Activated CD8-positive, alpha-beta memory T cell treated with anti-CD3 and anti-CD28 coated beads for 1 hour (primary cell): ENCODE data around the gene XPNPEP2.

Source experiments
- DNase-seq, 2 donors: peaks; one replicate each; pipeline ENCODE4 v3.0.0-alpha.2; 2020; ENCODE audit warnings: low read depth in 1 of 2; ENCODE audit errors: extremely low read depth in 1 of 2

Gene XPNPEP2

DNA sequence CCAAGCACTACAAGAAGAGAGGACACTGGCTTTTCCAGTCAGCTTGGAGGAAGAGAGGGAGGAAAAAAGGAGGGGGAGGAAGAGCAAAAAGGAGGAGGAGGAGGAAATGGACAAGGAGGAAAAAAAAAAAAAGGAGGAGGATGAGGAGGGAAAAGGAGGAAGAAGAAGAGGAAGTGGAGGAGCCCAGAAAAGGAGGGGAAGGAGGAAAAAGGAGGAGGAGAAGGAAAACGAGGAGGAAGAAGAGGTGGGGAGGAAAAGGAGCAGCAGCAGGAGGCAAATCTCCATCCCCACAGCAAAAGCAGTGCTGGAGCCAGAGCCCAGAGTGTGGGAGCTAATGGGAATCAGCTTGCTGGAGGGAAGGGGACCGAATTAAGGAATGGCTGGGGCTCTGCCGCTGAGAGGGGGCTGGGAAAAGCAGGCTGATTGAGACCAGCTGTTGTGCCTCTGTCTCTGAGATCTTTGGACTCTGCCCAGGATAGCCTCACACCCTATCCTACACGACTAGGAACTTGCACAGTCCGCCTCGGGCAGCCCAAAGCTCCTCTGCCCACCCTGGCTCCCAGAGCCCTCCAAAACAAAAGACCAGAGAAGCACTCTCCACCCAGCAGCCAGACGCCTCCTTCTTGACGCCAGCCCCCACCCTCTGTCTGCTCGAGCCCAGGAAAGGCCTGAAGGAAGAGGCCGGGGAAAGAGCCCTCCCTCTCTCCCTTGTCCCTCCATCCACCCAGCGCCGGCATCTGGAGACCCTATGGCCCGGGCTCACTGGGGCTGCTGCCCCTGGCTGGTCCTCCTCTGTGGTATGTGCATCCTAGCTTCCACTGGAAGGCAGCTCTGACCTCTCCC, at the start of gene XPNPEP2:
Gene XPNPEP2, plus strand, starts transcription at position 514 of the 843 bp plus-strand sequence. Its CDS starts 235 bp downstream, at position 749.
- no peak for DNase-seq

GRCh38 chrX:129689796-129690195, 49.0 kb upstream of the XPNPEP2 start:
- no peak for DNase-seq

DNA sequence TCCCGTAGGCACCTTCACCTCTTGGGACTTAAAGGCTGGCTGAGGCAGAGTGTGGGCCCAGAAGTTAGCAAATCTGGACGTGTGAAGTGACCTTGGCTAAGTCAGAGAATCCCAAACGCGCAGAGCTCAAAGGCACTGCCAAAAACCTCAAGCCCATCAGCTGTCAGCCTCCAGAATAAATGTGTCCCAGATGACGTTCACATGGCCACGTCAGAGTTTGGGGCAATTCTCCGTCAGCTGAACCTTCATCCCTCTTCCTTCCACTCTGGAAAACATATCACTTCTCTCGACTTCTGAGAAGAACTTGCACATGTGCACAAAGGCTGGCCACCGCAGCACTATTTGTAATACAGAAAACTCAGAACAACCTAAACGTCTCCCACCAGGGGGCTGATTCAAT, 48.3 kb upstream of the XPNPEP2 start:
- DNase-seq, result no peak

DNA sequence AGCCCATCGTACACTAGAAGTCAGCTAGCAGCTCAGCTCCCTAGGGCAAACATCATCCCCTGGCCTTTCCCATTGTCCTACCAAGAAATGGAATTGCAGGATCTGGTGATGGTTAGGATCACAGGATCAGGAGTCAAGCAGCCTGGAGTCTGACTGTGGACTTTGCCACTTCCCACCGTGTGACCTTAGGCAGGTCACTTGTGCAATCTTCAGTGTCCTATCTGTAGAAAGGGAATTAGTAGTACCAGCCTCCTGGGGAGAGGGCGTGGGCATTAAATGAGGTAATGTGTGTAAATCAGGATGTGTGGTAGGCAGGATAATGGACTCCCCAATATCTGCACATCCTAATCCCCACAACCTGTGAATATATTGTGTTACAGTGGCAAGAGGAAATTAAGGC, 45.4 kb upstream of the XPNPEP2 start:
- DNase-seq, result no peak

DNA sequence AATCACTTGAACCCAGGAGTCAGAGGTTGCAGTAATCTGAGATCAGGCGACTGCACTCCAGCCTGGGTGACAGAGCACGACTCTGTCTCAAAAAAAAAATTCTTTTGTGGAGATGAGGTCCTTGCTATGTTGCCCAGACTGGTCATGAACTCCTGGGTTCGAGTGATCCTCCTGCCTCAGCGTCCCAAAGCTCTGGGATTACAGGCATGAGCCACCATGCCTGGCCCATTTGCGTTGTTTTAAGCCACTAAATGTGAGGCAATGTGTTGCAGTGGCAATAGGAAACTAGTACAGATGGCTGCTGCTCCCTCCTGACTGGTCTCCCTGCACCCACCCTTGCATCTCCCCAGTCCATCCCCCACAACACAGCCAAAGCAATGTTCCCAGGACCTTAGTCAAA, 44.0 kb upstream of the XPNPEP2 start:
- no peak for DNase-seq

- no peak for DNase-seq
Observed at GRCh38 chrX:129695535-129695934, 43.2 kb upstream of the XPNPEP2 start.

- DNase-seq, result no peak
Observed at GRCh38 chrX:129695937-129696336, 42.8 kb upstream of the XPNPEP2 start.

DNA sequence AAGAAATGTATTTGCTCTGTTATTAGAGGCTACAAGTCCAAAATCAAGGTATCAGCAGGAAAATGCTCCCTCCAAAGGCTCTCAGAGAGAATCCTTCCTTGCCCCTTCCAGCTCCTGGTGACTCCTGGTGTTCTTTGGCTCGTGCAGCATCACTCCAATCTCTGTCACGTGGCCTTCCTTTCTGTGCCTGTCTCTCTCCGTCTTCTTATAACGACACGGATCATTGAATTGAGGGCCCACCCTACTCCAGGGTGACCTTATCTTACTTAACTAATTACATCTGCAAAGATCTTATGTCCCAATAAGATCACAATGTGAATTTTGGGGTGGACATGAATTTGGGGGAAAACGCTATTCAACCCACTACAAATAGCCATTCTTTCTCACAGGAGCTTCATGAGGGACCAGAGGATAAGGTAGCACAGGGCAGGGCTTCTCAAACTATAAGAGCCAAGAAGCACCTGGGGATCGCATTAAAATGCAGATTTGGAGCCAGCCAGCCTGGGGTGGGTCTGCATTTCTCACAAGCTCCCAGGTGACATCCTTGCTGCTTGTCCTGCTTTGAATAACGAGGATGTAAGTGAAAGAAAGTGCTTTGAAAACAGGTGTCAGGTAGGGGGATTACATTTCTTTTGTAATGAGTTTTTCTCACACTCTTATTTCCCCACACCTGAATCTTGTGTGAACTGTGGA, 42.2 kb upstream of the XPNPEP2 start:
- no peak for DNase-seq

GRCh38 chrX:129697204-129697829, 41.5 kb upstream of the XPNPEP2 start:
- DNase-seq, result no peak

- DNase-seq, result no peak
Observed at GRCh38 chrX:129698150-129698549, 40.6 kb upstream of the XPNPEP2 start.

GRCh38 chrX:129700536-129700935, 38.2 kb upstream of the XPNPEP2 start:
- DNase-seq, result no peak

DNA sequence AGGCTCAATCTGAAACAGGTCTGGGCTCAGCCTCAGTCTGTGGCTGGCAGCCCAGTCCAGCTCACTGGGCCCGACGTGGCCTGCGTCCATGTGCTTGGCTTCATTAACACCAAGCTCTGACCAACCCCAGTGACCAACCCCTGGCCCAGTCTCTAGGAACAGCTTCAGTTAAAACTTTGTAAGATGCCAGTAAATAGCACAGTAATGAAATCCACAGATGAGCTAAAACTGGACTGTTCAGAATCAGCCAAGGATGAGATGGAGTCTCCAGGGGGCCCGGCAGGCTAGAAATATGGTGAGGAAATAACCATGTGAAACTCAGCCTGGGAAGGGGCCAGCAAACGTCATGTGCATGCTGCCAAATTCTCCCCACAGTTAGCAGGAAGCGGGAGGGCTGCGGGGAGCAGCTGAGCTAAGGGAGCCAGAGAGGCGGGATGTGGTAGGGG, 37.1 kb upstream of the XPNPEP2 start:
- DNase-seq, result no peak

DNA sequence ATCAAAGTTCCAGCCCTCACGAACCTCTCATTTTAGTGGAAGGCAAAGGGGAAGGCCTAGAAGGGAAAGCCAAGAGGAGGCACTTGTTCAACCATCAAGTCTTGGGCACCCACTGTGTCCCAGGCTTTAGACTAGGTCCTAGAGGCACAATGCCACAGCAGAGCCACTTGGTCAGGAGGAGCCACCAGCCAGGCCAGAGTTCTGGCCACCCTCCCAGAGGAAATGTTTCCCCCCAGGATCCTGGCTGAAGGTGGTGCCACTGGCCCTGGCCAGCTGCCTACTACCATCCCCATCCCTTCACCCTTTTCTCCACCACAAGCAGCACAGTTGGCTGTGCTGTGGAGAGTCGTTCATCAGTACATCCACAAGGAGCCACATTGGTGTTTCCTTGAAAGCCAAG, 34.3 kb upstream of the XPNPEP2 start:
- DNase-seq, result no peak

GRCh38 chrX:129705377-129705925, 33.3 kb upstream of the XPNPEP2 start:
- no peak for DNase-seq

DNA sequence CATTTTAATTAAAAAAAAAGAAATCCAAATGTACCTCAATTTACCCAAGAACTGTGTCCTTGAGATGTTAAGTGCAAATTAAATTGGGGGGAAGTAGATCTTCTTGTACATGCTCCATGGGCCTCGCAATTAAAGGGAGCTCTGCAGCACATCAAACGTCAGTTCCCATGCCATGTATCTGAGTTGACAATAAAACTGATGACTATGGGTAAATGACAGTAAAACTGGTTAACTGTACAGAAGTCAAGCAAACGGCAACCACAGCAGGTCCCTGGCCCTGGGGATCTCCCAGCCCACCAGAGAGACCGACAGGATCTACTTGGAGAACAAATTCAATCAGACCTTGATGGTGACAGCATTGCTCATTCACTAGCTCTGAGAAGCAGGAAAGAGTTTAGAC, 32.8 kb upstream of the XPNPEP2 start:
- DNase-seq, result no peak

DNA sequence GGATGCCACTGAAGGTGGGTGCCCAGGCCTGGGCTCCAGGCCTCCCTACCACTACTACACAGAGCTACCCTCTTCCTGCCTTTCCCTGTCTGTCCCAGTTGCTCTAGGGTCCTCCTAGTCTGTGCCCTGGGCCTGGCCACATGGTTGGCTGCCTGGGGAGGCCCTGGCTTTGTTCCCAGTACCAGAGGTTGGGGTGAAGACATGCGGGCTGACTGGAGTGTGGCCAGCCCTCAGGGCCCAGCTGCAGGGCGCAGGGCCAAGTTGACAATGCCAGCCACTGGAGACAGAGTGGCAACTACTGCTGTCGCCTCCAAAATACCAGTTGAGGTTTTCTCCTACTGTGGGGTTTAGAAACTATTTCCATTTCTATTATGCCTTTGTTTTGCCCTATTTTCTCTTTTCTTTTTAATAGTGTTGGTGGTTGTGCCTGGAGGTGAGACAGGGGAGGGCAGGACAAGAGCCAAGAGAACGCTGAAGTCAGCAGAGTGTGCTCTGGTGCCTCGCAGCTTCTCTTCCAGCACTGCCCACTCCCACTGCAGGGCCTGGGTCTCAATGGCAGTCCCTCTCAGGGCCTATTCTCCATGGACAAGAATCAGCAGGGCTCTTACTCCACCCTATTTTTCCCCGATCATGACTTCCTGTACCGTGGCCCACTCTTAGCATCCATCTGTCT, 32.2 kb upstream of the XPNPEP2 start:
- no peak for DNase-seq

- DNase-seq, result no peak
Observed at GRCh38 chrX:129714581-129714980, 24.2 kb upstream of the XPNPEP2 start.

- no peak for DNase-seq
Observed at GRCh38 chrX:129716507-129716906, 22.3 kb upstream of the XPNPEP2 start.

GRCh38 chrX:129717892-129718291, 20.9 kb upstream of the XPNPEP2 start:
- no peak for DNase-seq

- DNase-seq, result no peak
Observed at GRCh38 chrX:129718676-129719075, 20.1 kb upstream of the XPNPEP2 start.

DNA sequence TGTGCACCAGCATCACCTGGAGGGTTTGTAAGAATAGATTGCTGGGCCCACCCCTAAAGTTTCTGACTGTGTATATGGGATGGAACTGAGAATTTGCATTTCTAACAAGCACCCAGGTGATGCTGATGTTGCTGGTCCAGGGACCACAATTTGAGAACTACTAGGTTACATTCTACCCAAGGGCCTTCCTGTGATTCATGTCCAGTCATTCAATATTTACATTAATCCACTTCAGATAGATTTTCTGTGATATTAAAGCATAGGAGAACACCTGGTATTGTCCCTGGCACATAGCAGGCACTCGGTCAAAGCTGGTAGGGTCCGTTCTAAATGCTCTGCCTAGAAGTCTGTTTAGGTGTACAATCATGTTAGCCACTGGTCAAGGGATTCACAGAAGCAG, 19.5 kb upstream of the XPNPEP2 start:
- no peak for DNase-seq
